ENCODE measurements around the gene ABHD12B.

Gene ABHD12B

GRCh38 chr14:50832935-50833630 lies 38.8 kb upstream of the ABHD12B start:
- no peak for TF ChIP-seq GATA2 (IDR thresholded peaks at IDR 0.05; ENCODE audit: low read depth, low read length)
- no peak for TF ChIP-seq GATA3 (IDR thresholded peaks at IDR 0.05; ENCODE audit: low read depth, low read length)

- TF ChIP-seq GATA2 (IDR thresholded peaks at IDR 0.05; ENCODE audit: low read depth, low read length), result no peak
- TF ChIP-seq GATA3 (IDR thresholded peaks at IDR 0.05; ENCODE audit: low read depth, low read length), result no peak
These were observed 37.0 kb upstream of the ABHD12B start for GRCh38 chr14:50834802-50835276.

GRCh38 chr14:50835280-50835679 lies 36.6 kb upstream of the ABHD12B start:
- TF ChIP-seq GATA2 (IDR thresholded peaks at IDR 0.05; ENCODE audit: low read depth, low read length), result no peak
- TF ChIP-seq GATA3 (IDR thresholded peaks at IDR 0.05; ENCODE audit: low read depth, low read length), result no peak

GRCh38 chr14:50836515-50836914 lies 35.3 kb upstream of the ABHD12B start:
- TF ChIP-seq GATA3 (IDR thresholded peaks at IDR 0.05; ENCODE audit: low read depth, low read length) (no peak), GATA2 (IDR thresholded peaks at IDR 0.05; ENCODE audit: low read depth, low read length) (no peak)

DNA sequence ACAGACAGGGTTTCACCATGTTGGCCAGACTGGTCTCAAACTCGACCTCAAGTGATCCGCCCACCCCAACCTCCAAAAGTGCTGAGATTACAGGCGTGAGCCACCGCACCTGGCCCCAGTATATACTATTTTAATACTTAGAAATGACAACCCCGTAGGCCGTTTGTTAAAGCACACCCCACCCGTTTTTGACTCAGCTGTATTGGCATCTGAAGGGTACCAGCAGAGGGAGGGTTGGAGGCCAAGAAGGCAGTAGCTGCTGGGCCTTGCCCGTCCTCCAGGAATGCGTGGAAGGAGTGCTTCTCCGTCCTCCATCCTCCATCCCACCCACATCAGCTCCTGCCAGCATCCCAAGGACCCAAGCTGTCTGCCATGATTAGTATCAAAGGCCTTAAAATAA lies 34.6 kb upstream of the ABHD12B start:
- TF ChIP-seq GATA2 (IDR thresholded peaks at IDR 0.05; ENCODE audit: low read depth, low read length) (no peak), GATA3 (IDR thresholded peaks at IDR 0.05; ENCODE audit: low read depth, low read length) (no peak)

DNA sequence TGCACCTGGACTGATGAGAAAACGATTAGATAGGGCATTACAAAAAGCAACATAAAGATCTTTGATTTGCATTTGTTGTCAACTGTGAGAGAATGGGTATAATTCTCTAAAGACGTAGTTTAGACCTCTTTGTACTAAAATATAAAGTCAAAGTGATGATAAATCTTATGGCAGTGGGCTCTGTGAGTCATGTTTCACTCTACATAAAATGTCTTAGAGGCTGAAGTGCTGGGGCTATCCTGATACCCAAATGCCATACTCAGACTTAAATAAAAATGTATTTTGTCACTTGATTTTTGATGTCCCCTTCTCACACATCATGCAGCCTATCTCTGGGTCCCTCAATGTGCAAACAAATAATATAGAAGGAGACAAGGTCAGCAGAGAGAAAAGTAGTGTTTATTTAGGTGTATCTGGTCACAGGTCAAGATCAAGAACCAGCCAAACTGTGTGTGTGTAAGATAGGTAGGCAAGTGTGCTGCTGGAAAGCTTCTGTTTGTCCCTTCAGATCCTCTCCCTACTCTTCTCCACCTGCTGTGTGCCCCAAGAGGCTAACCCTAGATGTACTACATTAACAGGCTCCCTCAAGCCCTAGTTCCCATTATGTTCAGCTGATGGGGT lies 33.9 kb upstream of the ABHD12B start:
- TF ChIP-seq GATA2 (IDR thresholded peaks at IDR 0.05; ENCODE audit: low read depth, low read length) (no peak), GATA3 (IDR thresholded peaks at IDR 0.05; ENCODE audit: low read depth, low read length) (no peak)

GRCh38 chr14:50839048-50839447 lies 32.8 kb upstream of the ABHD12B start:
- TF ChIP-seq GATA3 (IDR thresholded peaks at IDR 0.05; ENCODE audit: low read depth, low read length) (no peak), GATA2 (IDR thresholded peaks at IDR 0.05; ENCODE audit: low read depth, low read length) (no peak)

DNA sequence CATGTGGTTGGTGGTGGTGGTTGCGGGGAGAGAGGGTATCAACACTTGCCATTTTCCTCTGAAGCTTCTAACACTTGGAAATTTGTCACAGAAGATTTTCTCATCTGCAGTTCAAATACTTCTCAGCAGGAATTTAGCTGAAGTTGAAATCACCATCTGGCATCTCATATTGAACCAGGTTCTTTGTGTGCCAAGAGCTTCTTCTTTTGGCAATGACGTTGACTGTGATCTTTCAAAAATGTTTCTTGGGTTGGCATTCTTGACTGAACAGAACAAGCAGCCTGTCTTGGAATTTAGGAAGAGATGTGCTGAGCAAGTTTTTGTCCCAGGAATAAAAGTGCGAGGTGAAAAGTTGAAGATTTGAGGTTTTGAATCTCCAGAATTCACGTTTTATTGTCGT lies 32.2 kb upstream of the ABHD12B start:
- TF ChIP-seq GATA3 (IDR thresholded peaks at IDR 0.05; ENCODE audit: low read depth, low read length) (no peak), GATA2 (IDR thresholded peaks at IDR 0.05; ENCODE audit: low read depth, low read length) (no peak)

DNA sequence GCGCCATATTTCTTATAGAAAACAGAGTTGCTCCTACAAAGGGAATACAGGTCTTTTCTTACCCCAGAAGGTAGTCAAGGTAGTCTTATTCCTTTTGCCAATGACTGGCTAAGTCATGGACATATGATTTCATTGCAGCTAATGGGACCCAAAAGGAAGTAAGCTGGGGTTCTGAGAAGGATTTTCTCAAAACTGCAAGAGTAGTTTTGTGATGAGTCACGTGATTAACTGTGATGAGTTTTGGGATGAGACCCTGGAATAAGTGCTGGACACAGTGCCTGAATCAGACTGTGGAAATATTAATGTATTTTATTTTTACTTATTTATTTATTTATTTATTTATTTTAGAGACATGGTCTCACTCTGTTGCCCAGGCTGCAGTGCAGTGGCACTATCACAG lies 27.5 kb upstream of the ABHD12B start:
- TF ChIP-seq GATA3 (IDR thresholded peaks at IDR 0.05; ENCODE audit: low read depth, low read length) (no peak), GATA2 (IDR thresholded peaks at IDR 0.05; ENCODE audit: low read depth, low read length) (no peak)

GRCh38 chr14:50845166-50845565 lies 26.7 kb upstream of the ABHD12B start:
- no peak for TF ChIP-seq GATA2 (IDR thresholded peaks at IDR 0.05; ENCODE audit: low read depth, low read length)

DNA sequence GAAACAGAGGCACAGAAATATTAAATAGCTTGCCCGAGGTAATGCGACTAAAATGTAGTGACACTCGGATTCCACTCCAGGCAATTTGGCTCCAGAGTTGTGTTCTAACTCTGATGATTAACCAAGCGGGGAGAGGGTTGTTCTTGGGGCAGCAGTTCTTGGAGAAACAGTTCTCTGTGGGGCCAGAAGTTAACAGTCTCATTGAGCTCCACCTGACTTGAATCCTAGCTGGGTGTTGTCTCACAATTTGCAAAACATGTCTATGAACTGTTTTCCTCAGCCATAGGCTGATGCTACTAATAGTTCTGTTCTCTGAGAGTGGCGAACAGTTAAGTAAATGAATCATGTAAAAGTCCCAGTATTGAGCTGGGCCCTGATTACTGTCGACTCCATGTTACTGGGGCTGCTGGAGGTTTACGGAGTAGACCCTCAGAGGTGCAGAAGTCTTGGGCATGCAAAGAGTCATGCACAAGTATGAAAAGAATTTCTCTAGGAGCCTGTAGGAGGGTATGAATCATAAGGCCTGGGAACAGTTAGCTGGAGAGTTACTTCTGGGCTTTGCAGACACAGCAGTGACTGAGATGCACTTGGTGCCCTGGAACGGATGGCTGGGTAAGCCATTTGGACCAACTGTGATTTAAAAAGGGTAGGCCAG lies 25.5 kb upstream of the ABHD12B start:
- TF ChIP-seq GATA2 (IDR thresholded peaks at IDR 0.05; ENCODE audit: low read depth, low read length), result no peak
- TF ChIP-seq GATA3 (IDR thresholded peaks at IDR 0.05; ENCODE audit: low read depth, low read length), result no peak

GRCh38 chr14:50853891-50854290 lies 18.0 kb upstream of the ABHD12B start:
- no peak for TF ChIP-seq GATA2 (IDR thresholded peaks at IDR 0.05; ENCODE audit: low read depth, low read length)
- no peak for TF ChIP-seq GATA3 (IDR thresholded peaks at IDR 0.05; ENCODE audit: low read depth, low read length)

GRCh38 chr14:50854521-50854920 lies 17.3 kb upstream of the ABHD12B start:
- TF ChIP-seq GATA3 (IDR thresholded peaks at IDR 0.05; ENCODE audit: low read depth, low read length) (no peak), GATA2 (IDR thresholded peaks at IDR 0.05; ENCODE audit: low read depth, low read length) (no peak)

GRCh38 chr14:50855558-50855957 lies 16.3 kb upstream of the ABHD12B start:
- TF ChIP-seq GATA3 (IDR thresholded peaks at IDR 0.05; ENCODE audit: low read depth, low read length) (no peak), GATA2 (IDR thresholded peaks at IDR 0.05; ENCODE audit: low read depth, low read length) (no peak)

- TF ChIP-seq GATA2 (IDR thresholded peaks at IDR 0.05; ENCODE audit: low read depth, low read length) (no peak), GATA3 (IDR thresholded peaks at IDR 0.05; ENCODE audit: low read depth, low read length) (no peak)
These were observed 15.2 kb upstream of the ABHD12B start for GRCh38 chr14:50856660-50857059.
